Heart left ventricle (tissue), 16 donors: ENCODE data around the gene COL23A1. TPM values are rescaled to one million over a fixed set of nuclear protein-coding genes. Genes with fewer than 3 reads are reported as not detected.

Experiments
- ATAC-seq, 4 donors: fragments of 200-7000 bp; cut with Tn5 transposase; one replicate each; pipeline ENCODE4 v1.9.1; 2020 to 2022; ENCODE audit warnings: moderate library complexity in 4 of 4, mild to moderate bottlenecking in 3 of 4, moderate number of reproducible peaks in 1 of 4
- DNase-seq, 5 donors: peaks; one replicate each; pipeline ENCODE4 v3.0.0-alpha.2; 2020
- H3K27ac ChIP-seq, 12 donors: fragments of 200-600 bp; sonication (generic) in 4 of 12; one replicate each; pipeline versions ENCODE4 v1.5.0 to v1.8.0; 2016 to 2022; ENCODE audit warnings: mild to moderate bottlenecking in 2 of 12
- H3K27me3 ChIP-seq, 9 donors: fragments of 200-600 bp; sonication (generic) in 2 of 9; one replicate each; pipeline versions ENCODE4 v1.5.1 to v1.8.0; 2016 to 2022; ENCODE audit warnings: mild to moderate bottlenecking in 3 of 9
- H3K36me3 ChIP-seq, 9 donors: fragments of 200-600 bp; sonication (generic) in 2 of 9; one replicate each; pipeline versions ENCODE4 v1.5.0 to v1.8.0; 2018 to 2022; ENCODE audit warnings: mild to moderate bottlenecking in 2 of 9
- H3K4me1 ChIP-seq, 12 donors: fragments of 200-600 bp; sonication (generic) in 4 of 12; one replicate each; pipeline versions ENCODE4 v1.5.0 to v1.8.0; 2016 to 2022; ENCODE audit warnings: mild to moderate bottlenecking in 3 of 12
- H3K4me3 ChIP-seq, 12 donors: fragments of 200-600 bp; sonication (generic) in 4 of 12; one replicate each; pipeline versions ENCODE4 v1.5.0 to v1.8.0; 2017 to 2022; ENCODE audit warnings: mild to moderate bottlenecking in 9 of 12, moderate library complexity in 4 of 12
- H3K9me3 ChIP-seq, 12 donors: fragments of 200-600 bp; sonication (generic) in 4 of 12; one replicate each; pipeline versions ENCODE4 v1.5.0 to v1.8.0; 2016 to 2022; ENCODE audit warnings: mild to moderate bottlenecking in 1 of 12
- CTCF ChIP-seq, 12 donors: fragments of 200-600 bp; sonication (generic) in 4 of 12; IDR thresholded peaks; one replicate each; pipeline versions ENCODE4 v1.5.0 to v1.8.0; 2018 to 2022; ENCODE audit warnings: antibody characterized with exemption in 12 of 12, mild to moderate bottlenecking in 5 of 12
- POLR2A ChIP-seq, 2 donors: fragments of 450-650 bp; IDR thresholded peaks; one replicate each; pipeline ENCODE4 v1.6.1; 2017; ENCODE audit warnings: antibody characterized with exemption in 2 of 2, mild to moderate bottlenecking in 2 of 2, moderate library complexity in 2 of 2
- WGBS, 4 donors: extraction: QIAGEN DNeasy Blood & Tissue Kit in 2 of 4; methylation state at CpG; one replicate each; pipeline versions ENCODE4 v1.1.5 to v1.1.7; 2013 to 2018; 5-methylcytosine and 5-hydroxymethylcytosine counted together
- intact Hi-C, 10 donors: fragments of 100-400 bp; cut with DNase I; formaldehyde crosslinking; loops; one replicate each; pipeline versions ENCODE4 v1.11.1 to v1.14.2; 2022
- polyA plus RNA-seq, 2 donors: library from polyadenylated mRNA; stranded (reverse); fragments of 200-250 nt; gene quantifications; one replicate each; pipeline ENCODE4 v1.2.3, GENCODE V29; 2013
- total RNA-seq, 9 donors: library from RNA; depleted of rRNA in 2 of 9; stranded (reverse); fragments of >200 nt in 2 of 9; fragmentation: NEBNext Ultra II Directional in 3 of 9; extraction: Animal tissue kit (Norgen Biotek cat#: 25700) in 3 of 9; gene quantifications; one replicate each; pipeline versions ENCODE4 v1.1.0 to v1.2.4, GENCODE V29; 2016 to 2023
- donor health status: ischemic (EF 13 %, LVEDD 7.1; RV severe dilation, severe dysfunction).
- donor health status: healthy with polysubstance abuse.
- donor health status: DM: no; HTN: yes; CAD: no.
- donor health status: DM: no; HTN: no; CAD: no.
- donor health status: ischemic (EF 25% LVEDD 6.9; RV normal size, moderate dysfunction).
- donor health status: ischemic (EF 25% LVEDD 5.7; RV mildly dilated, moderate dysfunction).
- donor health status: healthy.
- donor health status: DM: yes; HTN: yes; CAD: no.
- donor health status: ischemic (EF 35%, LVEDD 5.7; RV mildly dilated, moderate dysfunction).
- donor health status: nonischemic (EF 11% LVEDD 7.7; RV severe dilation, severe dysfunction).
- donor health status: DM: yes; HTN: yes; CAD: no.
- donor health status: PGD.
- donor health status: ischemic (EF 29% LVEDD 5.4; RV normal size, mild dysfunction).
- donor health status: nonischemic (EF 23%, LVEDD 6.1; RV moderate dilation, normal function).

COL23A1 gene
- total and polyA plus RNA-seq, 11 donors = 6.0 to 33.0 (median 18.8) TPM

GRCh38 chr5:178323961-178324360 lies 266.2 kb downstream of the COL23A1 start:
- 69 to 84% (median 78%) methylated on average over 7 of the region's 7 CpGs for whole genome bisulfite sequencing, 4 donors
- H3K27ac ChIP-seq = no peak overlapping the region
- no peaks in the 10 kb centered on the region for H3K27me3 ChIP-seq
- no peak for TF ChIP-seq POLR2A (IDR thresholded peaks at IDR 0.05)
- TF ChIP-seq CTCF (IDR thresholded peaks at IDR 0.05) = no peak
- no peak overlapping the region for H3K4me3 ChIP-seq
- intact Hi-C loops = no loop called here
- no peaks in the 10 kb centered on the region for H3K36me3 ChIP-seq
- H3K4me1 ChIP-seq = peaks cover 0 to 6% (median 0%) of the 10 kb centered on the region in 12 donors
- no peaks in the 10 kb centered on the region for H3K9me3 ChIP-seq
- DNase-seq = peak in 1 of 5 donors; percentile 13
- ATAC-seq = no peak

- DNase-seq = no peak
- TF ChIP-seq POLR2A (IDR thresholded peaks at IDR 0.05) (no peak), CTCF (IDR thresholded peaks at IDR 0.05) (no peak)
- WGBS, 4 donors = 55 to 84% (median 79%) methylated on average over 2 to 6 of the region's 6 CpGs
Measured at GRCh38 chr5:178323541-178323865, 266.7 kb downstream of the COL23A1 start.

GRCh38 chr5:178322736-178323540 lies 267.3 kb downstream of the COL23A1 start:
- Histone ChIP-seq H3K4me3 (no peak overlapping the region), H3K4me1 (peaks cover 0 to 5% (median 0%) of the 10 kb centered on the region in 12 donors), H3K27me3 (no peaks in the 10 kb centered on the region), H3K27ac (no peak overlapping the region), H3K36me3 (no peaks in the 10 kb centered on the region), H3K9me3 (no peaks in the 10 kb centered on the region)
- DNase-seq (no peak), ATAC-seq (no peak)
- no peak for TF ChIP-seq POLR2A (IDR thresholded peaks at IDR 0.05)
- TF ChIP-seq CTCF (IDR thresholded peaks at IDR 0.05) = no peak
- 83 to 91% (median 89%) methylated on average over 14 of the region's 14 CpGs for WGBS, 4 donors
- intact Hi-C loops = no loop called here

More at GRCh38 chr5:178323541-178323865, 266.7 kb downstream of the COL23A1 start:
- ATAC-seq = no peak
- Histone ChIP-seq H3K4me3 (no peak overlapping the region), H3K27ac (no peak overlapping the region), H3K9me3 (no peaks in the 10 kb centered on the region), H3K27me3 (no peaks in the 10 kb centered on the region), H3K4me1 (peaks cover 0 to 6% (median 0%) of the 10 kb centered on the region in 12 donors), H3K36me3 (no peaks in the 10 kb centered on the region)
- intact Hi-C loops = no loop called here

GRCh38 chr5:178320281-178320855 lies 269.8 kb downstream of the COL23A1 start:
- TF ChIP-seq POLR2A (IDR thresholded peaks at IDR 0.05) (no peak), CTCF (IDR thresholded peaks at IDR 0.05) (no peak)
- no peak for ATAC-seq
- no peak for DNase-seq
- Histone ChIP-seq H3K4me1 (no peaks in the 10 kb centered on the region), H3K27ac (no peak overlapping the region), H3K36me3 (no peaks in the 10 kb centered on the region), H3K4me3 (no peak overlapping the region), H3K9me3 (no peaks in the 10 kb centered on the region), H3K27me3 (no peaks in the 10 kb centered on the region)
- 75 to 88% (median 84%) methylated on average over 15 to 18 of the region's 18 CpGs for WGBS, 4 donors
- intact Hi-C loops = no loop called here
